ENCODE measurements around the gene CARMIL1. TPM values are rescaled to one million over a fixed set of nuclear protein-coding genes. Genes with fewer than 3 reads are reported as not detected.

CARMIL1 gene
- total and polyA plus RNA-seq, 10 donors = 3.7 to 34.8 (median 9.3) TPM

DNA sequence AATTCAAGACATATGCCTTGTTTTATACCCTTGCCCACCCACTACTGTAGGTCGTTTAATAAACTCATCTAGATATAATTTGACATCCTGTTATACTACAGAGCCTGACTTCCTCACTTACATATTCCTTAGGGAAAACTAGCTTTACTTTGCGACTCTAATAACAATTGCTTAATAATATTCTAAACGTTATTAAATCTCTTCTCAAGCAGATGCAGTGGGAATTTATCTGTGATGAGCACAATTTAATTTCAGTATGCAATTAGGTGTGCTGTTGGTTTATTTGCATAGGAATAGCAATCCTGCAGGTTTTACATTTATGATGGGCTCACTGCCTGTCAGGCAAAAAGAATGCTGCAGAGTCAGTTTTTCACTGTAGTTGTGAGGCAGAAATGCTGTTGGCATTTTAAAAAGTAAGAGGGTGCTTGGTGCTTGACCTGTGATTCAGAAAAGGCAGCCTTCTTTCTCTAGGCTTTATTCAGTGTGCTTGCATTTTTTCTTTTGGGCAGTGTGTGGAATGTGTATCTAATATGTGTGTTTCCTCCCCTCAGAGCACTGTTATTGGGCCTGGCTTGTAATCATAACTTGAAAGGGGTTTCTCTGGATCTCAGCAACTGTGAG lies 220.6 kb downstream of the CARMIL1 start:
- TF ChIP-seq POLR2AphosphoS5 (IDR thresholded peaks at IDR 0.05) = no peak
- no peaks in the 10 kb centered on the region for H3K27me3 ChIP-seq (replicated peaks in 1 of 7)
- H3K4me3 ChIP-seq = no peak overlapping the region
- no peak for DNase-seq
- H3K36me3 ChIP-seq = peaks cover 0 to 4% (median 0%) of the 10 kb centered on the region in 6 donors
- H3K27ac ChIP-seq = no peak overlapping the region
- 60 to 74% (median 70%) methylated on average over 3 of the region's 3 CpGs for WGBS, 5 donors
- H3K4me1 ChIP-seq = no peaks in the 10 kb centered on the region
- H3K9me3 ChIP-seq = no peaks in the 10 kb centered on the region
- intact Hi-C loops (cut with DNase I; ENCODE audit: low total_unique reads) = no loop called here

DNA sequence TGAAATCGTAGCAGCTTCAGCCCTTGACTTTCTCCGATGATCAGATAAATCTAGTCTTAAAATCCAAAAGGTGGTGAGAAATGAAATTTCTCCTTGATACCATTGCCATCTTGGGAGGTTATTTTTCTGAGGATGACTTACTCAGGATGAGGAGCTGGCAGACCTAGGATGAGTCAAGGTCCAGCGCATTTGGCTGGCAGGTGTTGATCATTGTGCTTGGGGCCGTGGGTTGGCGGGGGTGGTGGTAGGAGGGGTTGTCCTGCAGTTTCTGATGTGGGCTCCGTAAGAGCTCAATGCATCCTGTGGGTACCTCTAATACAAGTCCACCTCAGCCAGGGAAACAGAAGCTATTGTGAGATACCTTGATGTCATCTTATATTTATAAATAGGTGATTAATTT lies 224.5 kb downstream of the CARMIL1 start:
- Histone ChIP-seq H3K27me3 (replicated peaks in 1 of 7) (no peaks in the 10 kb centered on the region), H3K9me3 (no peaks in the 10 kb centered on the region), H3K27ac (no peak overlapping the region), H3K36me3 (peaks cover 0 to 4% (median 0%) of the 10 kb centered on the region in 6 donors), H3K4me1 (no peaks in the 10 kb centered on the region), H3K4me3 (no peak overlapping the region)
- intact Hi-C loops (cut with DNase I; ENCODE audit: low total_unique reads) = no loop called here
- 90 to 95% (median 91%) methylated on average over 6 of the region's 6 CpGs for WGBS, 5 donors
- no peak for DNase-seq
- TF ChIP-seq POLR2AphosphoS5 (IDR thresholded peaks at IDR 0.05) = no peak
- TF ChIP-seq CTCF (IDR thresholded peaks at IDR 0.05 in 8 of 11, conservative IDR thresholded peaks at IDR 0.05 in 3 of 11) = no peak
- no peak for TF ChIP-seq POLR2A (IDR thresholded peaks at IDR 0.05)

- Histone ChIP-seq H3K4me1 (no peaks in the 10 kb centered on the region), H3K9me3 (no peaks in the 10 kb centered on the region), H3K36me3 (peaks cover 0 to 4% (median 0%) of the 10 kb centered on the region in 6 donors), H3K27ac (no peak overlapping the region), H3K27me3 (replicated peaks in 1 of 7) (no peaks in the 10 kb centered on the region), H3K4me3 (no peak overlapping the region)
- WGBS, 5 donors = 92 to 98% (median 97%) methylated on average over 4 of the region's 4 CpGs
- intact Hi-C loops (cut with DNase I; ENCODE audit: low total_unique reads) = no loop called here
- no peak for DNase-seq
- TF ChIP-seq POLR2AphosphoS5 (IDR thresholded peaks at IDR 0.05) (no peak), POLR2A (IDR thresholded peaks at IDR 0.05) (no peak), CTCF (IDR thresholded peaks at IDR 0.05 in 8 of 11, conservative IDR thresholded peaks at IDR 0.05 in 3 of 11) (no peak)
Measured at GRCh38 chr6:25504661-25505060, 225.5 kb downstream of the CARMIL1 start.

- no peaks in the 10 kb centered on the region for H3K27me3 ChIP-seq (replicated peaks in 1 of 7)
- no peaks in the 10 kb centered on the region for H3K9me3 ChIP-seq
- TF ChIP-seq CTCF (IDR thresholded peaks at IDR 0.05 in 8 of 11, conservative IDR thresholded peaks at IDR 0.05 in 3 of 11) (no peak), POLR2AphosphoS5 (IDR thresholded peaks at IDR 0.05) (no peak), POLR2A (IDR thresholded peaks at IDR 0.05) (no peak)
- H3K4me3 ChIP-seq = no peak overlapping the region
- WGBS, 5 donors = 69 to 95% (median 88%) methylated on average over 6 of the region's 6 CpGs
- H3K27ac ChIP-seq = no peak overlapping the region
- H3K4me1 ChIP-seq = no peaks in the 10 kb centered on the region
- peaks cover 0 to 4% (median 0%) of the 10 kb centered on the region in 6 donors for H3K36me3 ChIP-seq
- intact Hi-C loops (cut with DNase I; ENCODE audit: low total_unique reads) = no loop called here
- no peak for DNase-seq
Measured at GRCh38 chr6:25506020-25506419, 226.8 kb downstream of the CARMIL1 start.

Measured in spleen (tissue), 11 donors.